Gastroesophageal sphincter (tissue), 3 donors: ENCODE results near the gene BRIP1.

ENCODE experiments used
- CTCF ChIP-seq, 4 experiments: fragments of 200-600 bp in 2 of 4; fragments of 450-650 bp in 2 of 4; sonication (generic) in 1 of 4; IDR thresholded peaks; one replicate each; pipeline ENCODE4 v1.5.1; 2017 to 2019; ENCODE audit warnings: antibody characterized with exemption in 4 of 4, mild to moderate bottlenecking in 2 of 4, moderate library complexity in 2 of 4
- POLR2A ChIP-seq, 2 donors: fragments of 450-650 bp; IDR thresholded peaks; one replicate each; pipeline ENCODE4 v1.6.1; 2017; ENCODE audit warnings: antibody characterized with exemption in 2 of 2, mild to moderate bottlenecking in 2 of 2, moderate library complexity in 1 of 2
- POLR2AphosphoS5 ChIP-seq: sonication (generic); formaldehyde crosslinking; IDR thresholded peaks from one replicate; pipeline ENCODE4 v1.6.1; 2017; ENCODE audit warnings: antibody characterized with exemption

DNA sequence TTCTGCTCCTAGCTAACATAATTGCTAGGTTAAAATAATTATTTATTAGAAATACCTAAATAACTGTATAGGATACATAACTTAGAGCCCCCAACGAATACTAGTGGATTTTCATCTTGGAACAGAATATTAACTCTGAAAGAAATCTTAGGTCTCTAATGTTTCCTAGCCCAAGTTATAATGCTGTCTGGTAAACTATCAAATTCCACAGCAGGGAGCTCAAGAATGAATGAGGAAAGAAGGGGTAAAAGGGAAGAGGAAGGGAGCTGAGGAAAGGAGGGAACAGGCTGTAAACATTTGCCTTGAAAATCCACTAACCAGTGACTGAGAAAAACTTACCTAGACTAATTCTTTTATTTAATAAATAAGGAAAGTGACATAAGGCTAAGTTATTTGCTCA lies 179.2 kb downstream of the BRIP1 start:
- TF ChIP-seq CTCF (IDR thresholded peaks at IDR 0.05) (no peak), POLR2A (IDR thresholded peaks at IDR 0.05) (no peak), POLR2AphosphoS5 (no peak)
